ENCODE data around the gene MB21D2. TPM values are rescaled to one million over a fixed set of nuclear protein-coding genes. Genes with fewer than 3 reads are reported as not detected.

The MB21D2 gene
- polyA plus RNA-seq, 10 donors, result 12.4 to 20.7 (median 16.7) TPM

DNA sequence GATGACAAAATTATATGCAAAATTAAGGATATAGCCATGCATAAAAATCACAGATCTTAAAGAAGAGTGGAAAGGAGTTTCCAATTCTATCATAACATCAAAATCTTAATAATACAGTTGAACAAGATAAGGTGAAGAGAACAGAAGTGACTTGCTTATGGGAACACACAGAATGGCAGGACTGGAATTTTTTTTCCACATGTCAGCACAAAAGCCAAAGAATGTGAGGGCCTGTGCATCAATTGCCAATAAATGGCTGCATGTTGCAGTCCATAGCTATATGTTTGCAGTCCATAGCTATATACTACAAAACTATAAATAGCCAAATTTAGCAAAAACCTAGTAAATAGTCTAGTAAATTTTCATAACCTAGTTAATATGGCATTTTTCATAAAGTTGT is 10.4 kb upstream of the MB21D2 start:
- no peak for DNase-seq

DNA sequence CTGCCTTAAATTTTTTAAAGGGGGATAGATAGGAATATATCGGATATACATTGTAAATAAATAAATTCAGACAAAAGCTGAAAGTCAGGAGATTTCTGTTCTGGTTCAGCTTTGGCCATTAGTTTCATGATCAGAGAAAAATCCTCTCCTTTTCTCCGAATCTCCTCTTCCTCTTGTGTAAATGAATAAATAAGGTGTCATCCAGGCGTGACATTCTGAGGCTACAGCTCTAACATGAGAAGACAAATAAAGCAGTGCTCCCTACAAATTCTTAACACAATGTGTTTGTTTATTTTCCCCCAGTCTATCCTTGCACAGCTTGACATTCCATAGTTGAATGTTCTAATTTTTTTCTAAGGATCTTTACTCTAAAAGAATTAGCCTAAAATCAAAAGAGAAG is 9.4 kb upstream of the MB21D2 start:
- no peak for DNase-seq

DNA sequence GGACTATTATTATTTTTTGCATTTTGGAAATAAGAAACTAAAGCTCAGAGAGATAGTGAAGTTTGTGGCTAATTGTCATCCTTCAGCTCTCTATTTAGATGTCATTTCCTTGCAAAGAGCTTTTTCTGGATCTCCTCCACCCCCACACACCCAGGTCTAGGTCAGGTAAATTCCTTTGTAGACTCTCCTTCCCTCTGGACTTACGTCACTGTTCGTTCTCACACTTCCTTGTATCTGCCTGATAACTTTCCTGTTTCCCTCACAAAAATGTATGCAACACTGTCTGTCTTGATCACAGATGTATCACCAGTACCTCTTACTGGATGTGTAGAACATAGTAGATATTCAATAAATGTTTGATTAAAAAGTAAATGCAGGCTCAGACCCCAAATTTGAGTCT is 6.1 kb upstream of the MB21D2 start:
- no peak for DNase-seq

DNA sequence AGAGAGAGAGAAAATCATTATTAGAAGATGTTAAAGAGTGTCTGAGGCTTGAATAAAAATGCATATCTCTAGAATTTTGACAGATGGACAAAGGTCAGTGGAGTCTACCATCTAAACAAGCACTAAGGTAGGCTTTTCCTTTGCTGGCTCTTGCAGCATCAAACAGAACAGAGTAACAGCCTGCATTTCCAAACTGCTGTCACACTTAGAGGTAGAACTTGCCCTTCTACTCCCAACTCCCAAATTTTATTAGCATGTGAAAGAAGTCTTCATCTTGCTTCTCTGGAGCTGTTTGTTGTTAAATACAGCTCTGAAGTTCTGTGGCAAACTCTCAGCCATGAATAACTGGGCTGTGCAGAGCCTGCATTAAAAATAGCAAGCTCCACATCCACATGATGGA is 4.1 kb upstream of the MB21D2 start:
- DNase-seq, result no peak

DNA sequence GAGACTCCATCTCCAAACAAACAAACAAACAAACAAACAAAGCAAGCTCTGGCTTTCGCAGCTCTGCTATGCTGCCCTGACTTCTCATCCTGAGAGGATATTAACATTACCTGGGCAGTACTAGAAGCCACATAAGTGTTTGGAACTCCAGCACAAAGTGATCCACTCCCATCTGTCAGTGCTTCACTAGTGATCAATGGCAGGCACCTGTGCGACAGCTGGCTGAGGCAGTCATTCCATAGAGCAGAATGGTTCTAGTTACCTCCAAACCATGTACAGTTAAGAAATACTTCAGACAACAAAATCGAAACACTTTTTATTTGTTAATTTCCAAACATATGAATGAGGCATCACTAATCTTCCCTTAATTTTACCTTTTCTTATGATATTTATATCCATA is 2.8 kb upstream of the MB21D2 start:
- no peak for DNase-seq

DNA sequence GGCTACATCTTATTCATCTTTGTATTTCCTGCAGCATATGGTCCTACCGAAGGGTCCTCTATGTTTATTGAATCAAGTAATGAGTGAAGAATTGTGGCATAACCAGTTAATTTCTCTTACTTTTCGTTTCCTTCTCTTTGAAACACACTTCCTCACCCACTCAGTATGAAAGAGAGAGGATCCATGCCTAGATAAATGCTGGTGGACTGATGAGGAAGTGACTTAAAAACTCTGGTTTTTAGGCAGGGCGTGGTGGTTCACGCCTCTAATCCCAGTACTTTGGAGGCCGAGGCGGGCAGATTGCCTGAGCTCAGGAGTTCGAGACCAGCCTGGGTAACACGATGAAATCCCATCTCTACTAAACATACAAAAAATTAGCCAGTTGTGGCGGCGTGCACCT is 2.2 kb upstream of the MB21D2 start:
- no peak for DNase-seq

DNA sequence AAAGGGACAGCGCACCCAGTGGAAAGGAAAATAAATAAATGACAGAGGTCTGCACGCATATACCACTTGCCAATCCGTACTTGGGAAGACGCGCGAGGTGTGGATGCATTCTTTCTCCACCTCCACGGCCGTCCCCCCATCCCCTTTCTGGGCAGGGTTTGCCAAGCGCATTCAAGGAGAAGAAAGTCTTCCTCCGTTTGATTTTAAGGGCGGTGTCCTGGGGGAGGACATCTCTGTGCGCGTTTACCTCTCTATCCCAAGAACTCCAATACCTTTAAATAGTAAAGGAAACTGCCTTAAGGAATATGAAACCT is 576 bp upstream of the MB21D2 start:
- no peak for DNase-seq

DNA sequence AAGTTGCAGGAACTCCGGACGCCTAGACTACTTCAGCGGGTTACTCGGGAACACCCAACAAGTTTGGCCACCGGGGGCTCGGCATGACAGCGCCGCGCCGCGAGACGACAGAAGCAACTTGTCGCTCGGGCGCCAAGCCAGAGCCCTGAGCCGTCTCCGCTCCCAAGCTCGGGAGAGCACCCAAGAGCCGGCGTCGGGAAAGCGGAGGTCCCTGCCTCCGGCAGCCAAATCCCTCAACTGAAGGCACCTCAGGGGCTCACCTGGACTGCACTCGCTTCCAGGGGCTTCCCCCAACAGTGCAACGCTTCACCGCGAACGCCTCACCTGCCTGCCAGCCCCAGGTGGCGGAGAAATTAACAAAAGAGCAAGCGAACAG is 640 bp downstream of the MB21D2 start:
- peak in 2 of 3 donors; percentile 61 to 79 for DNase-seq

DNA sequence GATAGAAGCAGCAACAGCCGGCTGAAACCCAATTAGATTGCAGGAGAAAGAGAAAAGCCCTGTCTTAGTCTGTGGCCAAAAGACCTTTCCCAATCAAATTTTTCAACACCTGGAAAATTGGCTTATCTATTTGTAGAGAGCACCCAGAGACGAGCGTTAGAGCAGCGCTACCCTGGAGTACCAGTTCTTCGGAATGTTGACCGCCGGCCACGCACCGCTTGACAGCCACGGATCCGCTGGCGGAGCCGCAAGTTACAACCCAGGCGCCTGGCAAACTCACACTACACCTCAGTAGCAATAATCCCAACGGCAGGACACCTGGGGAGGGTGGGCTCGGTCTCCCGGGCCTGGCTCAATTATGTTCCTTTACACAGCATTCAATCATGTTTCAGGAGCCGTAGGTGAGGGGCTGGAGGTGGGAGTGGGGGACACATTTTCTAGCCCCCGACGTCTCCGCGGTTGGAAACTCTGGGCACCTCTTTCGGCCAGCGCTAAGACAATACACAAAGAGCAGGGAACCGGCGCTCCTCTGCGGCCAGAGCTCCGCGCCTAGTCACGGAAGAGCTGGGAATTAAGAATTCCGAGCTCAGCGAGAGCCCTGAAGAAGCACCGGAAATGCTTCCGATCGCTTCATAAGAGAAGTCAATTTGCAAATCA is 1.2 kb downstream of the MB21D2 start:
- DNase-seq, result peak in 1 of 3 donors; percentile 88

DNA sequence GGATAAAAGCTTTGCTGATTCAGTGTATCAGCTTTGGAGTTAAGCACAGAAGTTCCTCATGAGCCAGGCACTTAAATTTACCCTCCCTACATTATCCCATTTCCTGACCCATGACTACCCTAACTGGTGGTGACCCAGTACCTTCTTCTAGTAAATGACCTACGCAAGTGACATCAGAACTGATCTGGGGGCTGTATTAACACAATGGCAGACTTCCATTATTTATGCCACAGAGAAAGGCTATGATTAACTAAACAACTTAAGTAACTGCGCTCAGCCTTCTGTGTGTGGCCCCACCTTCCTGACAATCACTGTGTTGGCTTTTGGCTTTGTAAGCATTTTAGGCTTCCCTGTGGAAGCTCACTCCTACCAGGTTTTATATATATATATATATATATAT is 1.9 kb downstream of the MB21D2 start:
- no peak for DNase-seq

DNA sequence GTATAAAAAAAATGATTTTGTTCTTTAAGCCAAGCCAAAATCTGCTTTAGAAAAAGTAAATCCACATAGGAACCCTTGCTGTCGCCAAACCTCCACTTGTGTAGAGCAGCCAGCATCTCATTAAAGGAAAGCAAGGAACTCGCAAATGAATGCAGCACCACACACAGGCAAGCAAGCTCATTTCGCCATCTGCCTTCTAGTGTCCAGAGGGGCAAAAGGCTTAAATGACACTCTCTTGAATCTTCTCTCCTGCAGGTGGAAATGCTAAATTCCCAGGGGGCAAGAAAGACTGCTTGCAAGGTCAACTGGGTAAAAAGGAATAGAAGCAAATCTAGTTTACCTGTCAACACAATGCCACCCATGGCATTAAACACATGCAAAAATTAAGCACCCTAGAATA is 2.4 kb downstream of the MB21D2 start:
- peak in 1 of 3 donors; percentile 35 for DNase-seq

DNA sequence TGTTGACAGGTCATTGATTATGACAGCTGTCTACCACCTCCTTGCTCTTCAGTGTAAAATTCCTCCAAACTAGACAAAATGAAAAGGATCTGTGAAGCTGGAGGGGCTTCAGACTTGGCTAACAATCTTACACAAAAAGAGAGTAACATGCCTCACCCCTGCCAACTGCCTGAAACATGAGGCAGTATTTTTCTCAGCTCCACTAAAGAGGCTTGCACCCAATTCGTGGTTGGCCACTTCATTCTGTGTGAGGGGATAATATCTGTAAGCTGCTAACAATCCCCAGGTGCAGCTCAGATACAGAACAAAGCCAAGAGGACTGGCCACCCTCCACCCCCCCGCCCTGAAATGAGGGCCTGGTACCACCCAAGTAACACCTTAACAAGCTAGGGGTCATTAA is 2.8 kb downstream of the MB21D2 start:
- DNase-seq, result peak in 1 of 3 donors; percentile 14

DNA sequence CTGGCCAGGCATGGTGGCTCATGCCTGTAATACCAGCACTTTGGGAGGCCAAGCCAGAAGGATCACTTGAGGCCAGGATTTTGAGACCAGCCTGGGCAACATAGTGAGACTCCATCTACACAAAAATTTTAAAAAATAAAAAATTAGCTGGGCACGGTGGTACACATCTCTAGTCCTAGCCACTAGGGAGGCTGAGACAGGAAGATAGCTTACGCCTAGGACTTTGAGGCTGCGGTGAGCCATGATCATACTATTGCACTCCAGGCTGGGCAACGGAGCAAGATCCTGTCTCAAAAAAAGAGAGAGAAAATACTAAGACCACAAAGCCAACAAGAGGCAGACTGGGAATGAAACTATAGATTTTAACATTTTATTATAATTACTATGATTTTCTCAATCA is 4.1 kb downstream of the MB21D2 start:
- DNase-seq, result no peak

DNA sequence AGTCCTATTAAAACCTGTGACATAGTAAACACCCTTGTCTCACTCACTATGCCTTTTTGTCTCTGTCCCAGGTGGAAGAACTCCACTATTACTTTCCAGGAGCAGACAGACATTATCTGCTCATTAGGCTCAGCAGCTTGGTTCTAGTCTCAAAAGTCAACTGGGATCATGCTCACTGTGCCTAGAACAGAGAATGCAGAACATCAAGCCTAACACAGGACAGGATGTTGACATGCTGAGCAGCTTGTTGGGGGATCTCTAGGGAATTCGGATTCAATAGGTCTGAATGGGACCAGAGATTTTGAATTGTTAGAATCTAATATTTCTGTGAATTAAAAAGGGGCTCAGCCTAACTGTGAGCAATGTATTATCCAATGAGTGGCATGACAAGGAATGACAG is 6.4 kb downstream of the MB21D2 start:
- DNase-seq, result no peak

DNA sequence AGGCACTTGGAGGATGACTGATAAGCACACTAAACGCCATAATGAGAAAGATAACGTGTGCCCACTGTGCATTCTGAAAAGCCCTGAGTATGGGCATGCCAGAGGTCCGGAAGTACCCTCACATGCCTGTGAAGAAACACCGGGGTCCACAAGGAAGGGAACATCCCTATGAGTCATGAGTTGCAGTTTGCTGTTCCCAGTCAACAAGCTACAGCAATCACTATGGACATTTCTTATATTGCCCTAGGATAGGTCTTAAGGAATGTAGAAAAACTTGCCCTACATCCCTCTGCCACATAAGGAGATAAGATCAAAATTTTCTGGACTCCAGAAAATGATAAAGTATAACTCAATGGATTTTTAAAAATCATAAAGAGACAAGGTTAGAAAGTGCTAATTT is 9.9 kb downstream of the MB21D2 start:
- DNase-seq, result no peak

DNA sequence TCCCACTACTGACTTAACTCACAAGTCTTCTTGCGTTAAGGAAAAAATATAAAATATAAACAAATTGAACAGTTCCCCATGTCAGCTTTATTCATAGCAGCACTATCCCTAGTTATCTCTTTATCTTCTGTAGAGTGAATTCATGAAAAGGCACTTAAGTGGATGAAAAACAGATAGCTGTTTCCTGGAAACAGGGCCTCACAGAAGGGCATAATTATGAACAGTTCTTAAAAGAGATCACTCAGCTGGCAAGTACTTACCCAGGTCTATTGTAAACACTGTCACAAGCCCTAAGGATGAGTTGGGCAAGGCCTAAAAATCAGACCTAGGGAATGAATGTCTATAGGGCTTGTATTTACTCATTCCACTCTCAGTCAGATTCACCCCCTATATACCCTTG is 10.7 kb downstream of the MB21D2 start:
- DNase-seq, result no peak

DNA sequence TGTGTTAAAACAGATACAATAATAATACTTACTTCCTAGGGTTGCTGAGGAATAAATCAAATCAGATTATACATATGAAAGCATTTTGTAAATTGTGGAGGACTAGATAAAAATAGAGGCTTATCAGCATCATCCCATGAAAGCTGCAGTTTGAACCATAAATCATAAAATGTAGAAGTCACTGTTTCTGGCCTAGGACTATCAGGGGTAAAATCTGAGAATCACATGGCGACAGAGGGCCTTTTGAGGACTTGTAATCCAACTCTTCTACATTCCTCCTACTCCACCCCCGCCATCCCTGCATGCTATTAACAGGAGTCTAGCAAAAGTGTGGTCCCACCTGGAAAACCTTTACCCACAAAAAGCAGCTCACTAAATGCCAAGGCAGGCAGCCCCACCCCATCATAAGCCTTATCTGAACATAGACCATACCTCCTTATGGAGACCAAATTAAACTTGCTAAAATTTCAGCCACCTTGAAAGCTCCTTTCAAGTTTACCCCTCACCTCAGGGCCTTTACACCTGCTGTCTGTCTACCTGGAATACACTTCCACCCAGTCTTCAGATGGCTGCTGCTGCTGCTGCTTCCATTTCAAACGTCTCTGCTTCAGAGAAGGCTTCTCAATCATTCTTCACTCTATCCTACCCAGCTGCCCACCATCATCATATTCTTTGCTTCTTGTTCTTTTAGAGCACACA is 11.5 kb downstream of the MB21D2 start:
- no peak for DNase-seq

DNA sequence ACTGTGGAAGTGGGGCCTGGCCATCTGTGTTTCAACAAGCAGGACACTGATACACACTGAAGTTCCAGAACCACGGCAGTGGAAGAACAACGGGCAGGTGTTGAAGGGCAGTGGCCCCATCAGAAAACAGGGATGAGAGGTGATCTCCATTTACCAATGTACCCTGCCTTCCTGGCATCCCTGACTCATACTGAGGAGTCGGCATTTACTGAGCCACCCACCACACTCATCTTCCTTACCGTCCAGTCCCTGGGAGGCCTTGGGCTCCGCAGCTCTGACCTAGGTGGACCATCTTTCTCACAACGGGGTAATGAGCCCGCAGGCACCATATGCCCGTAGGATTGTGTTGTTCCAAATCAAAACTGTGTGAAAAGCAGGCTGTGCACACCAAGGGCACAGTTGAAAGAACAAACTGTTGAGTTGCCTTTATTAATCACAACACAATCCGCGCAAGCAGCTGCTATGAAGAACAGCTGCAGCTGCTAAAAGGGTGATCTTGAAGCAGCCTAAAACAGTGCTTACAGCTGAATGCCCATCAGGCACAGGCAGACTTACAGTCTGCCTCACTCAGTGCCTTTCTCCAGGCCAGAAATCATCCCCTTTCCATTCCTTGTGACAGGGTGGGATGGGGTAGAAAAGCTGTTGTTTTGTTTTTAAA is 12.9 kb downstream of the MB21D2 start:
- DNase-seq, result peak in 2 of 3 donors; percentile 62 to 69

DNA sequence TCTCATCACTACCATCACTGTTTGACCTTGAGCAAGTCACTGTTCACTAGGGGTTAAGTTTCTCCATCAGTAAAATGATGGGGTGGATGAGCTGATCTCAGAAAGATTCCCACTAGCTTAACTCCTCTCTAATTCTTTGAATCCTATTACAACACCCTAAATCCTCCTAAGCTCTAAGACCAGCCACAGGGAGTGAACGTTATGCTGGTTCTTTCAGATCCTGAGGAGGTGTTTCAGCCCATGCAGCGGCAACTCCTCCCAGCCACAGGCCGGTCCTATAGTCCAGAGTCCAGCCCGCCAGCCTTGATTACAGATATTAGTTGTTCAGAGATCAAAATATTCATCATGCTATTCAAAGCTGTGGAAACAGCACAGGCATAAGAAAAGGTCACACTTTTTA is 15.1 kb downstream of the MB21D2 start:
- no peak for DNase-seq

DNA sequence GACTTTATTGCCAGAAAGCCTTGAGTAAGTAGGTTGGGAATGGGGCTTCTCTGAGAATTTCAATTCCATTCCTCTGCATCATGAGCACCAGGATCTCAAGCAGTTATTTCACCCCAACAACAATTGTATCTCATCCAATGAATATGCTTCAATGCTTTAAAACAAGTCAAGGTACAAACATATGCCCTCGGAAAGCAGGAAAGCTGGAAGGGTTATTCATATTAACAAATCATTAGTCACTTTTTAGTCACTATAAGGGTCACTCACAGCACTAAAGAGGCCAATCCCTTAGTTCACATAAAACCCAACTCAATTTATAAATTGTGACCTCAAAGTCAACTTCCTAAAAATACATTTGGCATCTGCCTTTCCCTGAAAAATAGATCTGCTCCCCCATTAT is 16.2 kb downstream of the MB21D2 start:
- DNase-seq, result peak in 1 of 3 donors; percentile 93

DNA sequence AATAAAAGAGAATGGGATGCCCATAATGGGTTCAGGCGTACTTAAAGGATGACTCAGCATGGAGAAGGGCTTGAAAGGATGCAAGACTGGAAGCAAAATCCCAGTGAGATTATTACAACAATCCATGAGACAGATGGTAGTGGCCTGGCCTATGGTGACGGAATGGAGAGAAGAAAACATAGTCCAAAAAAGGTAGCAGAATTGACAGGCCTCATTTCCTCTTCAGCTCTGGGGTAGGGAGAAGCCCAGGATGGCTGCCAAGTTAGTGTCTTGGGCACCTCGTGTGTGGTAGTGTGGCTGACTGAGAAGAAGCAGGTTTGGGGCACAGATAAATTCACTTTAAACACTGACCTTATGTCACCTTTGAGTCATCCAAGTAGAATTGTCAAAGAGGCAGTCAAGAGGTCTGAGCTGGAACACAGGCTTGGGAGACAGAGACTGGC is 18.1 kb downstream of the MB21D2 start:
- DNase-seq, result peak in 1 of 3 donors; percentile 82

DNA sequence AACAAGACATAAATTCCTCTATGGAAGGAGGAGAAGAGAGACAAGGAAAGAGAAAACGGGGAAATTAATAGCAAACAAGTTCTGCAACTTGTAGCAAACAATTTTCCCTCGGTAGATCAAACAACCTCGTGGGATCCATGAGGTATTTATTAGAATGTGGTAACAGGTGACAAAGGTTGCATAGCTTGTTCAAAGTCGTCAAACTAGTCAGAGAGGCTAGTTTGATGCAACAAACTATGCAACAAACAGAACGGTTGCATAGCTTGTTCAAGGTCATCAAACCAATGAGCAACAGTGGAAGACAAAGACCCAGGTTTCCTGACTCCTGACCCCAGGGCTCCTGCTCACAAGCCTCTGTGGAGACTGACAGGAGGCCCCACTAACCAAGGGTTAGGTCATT is 20.7 kb downstream of the MB21D2 start:
- no peak for DNase-seq

DNA sequence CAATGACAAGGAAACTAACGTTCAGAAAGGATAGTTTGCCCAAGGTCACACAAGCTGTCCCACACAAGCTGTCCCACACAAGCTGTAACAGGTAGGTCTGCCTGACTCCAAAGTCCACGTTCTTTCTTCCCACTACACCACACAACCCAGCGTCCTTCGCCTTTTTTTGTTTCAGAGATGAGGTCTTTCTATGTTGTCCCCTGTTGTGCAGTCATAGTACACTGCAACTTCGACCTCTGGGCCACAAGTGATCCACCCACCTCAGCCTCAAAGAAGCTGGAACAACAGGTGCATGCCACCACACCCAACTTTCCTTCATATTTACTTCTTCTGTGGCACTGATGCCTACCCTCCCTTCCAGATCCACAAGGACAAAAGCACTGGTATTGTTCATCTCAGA is 21.4 kb downstream of the MB21D2 start:
- DNase-seq, result no peak

DNA sequence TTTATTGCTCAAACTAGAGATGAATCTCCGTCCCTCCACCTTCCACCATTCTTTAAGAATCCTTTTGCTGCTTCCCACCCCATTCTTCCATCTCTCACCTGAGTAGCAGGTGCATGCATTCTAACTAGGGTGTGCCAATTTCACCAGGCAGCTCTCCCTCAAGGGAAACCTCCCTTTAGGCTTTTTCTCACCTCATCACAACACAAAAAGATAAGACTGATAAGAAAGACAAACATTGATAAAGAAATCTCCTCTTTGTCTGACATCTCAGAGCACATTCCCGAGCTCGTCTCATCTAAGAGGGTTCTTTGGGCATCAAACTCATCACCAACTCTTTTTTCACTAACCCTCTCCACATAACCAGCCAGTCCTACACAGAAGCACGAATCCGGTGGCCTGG is 23.0 kb downstream of the MB21D2 start:
- no peak for DNase-seq

Measured in muscle of back (tissue), 11 donors.